B cell (primary cell): Measurements from ENCODE around the gene TRIM29. TPM values are rescaled to one million over a fixed set of nuclear protein-coding genes. Genes with fewer than 3 reads are reported as not detected.

Experiments
- ATAC-seq: fragments of 200-7000 bp; cut with Tn5 transposase; one replicate; pipeline ENCODE4 v1.10.0; 2021; ENCODE audit warnings: low read depth, mild to moderate bottlenecking, moderate number of reproducible peaks, moderate library complexity
- CTCF ChIA-PET: fragments of 350-600 bp; sonication (Branson Sonifier 250); formaldehyde crosslinking; loops from one replicate; lab custom pipeline; 2021; ENCODE audit warnings: antibody characterized with exemption, inconsistent platforms; lab: Charles Lee
- POLR2A ChIA-PET: fragments of 350-600 bp; sonication (Branson Sonifier 250); formaldehyde crosslinking; loops from one replicate; lab custom pipeline; 2021; ENCODE audit warnings: antibody characterized with exemption; lab: Charles Lee
- DNase-seq: peaks from one replicate; pipeline ENCODE4 v3.0.0; 2013
- H2AFZ ChIP-seq: 2 replicates; pipeline ENCODE4 v1.6.1; 2012; ENCODE audit warnings: mild to moderate bottlenecking, low read depth, low read length; ENCODE audit not compliant: insufficient read depth, poor library complexity, severe bottlenecking
- H3K27ac ChIP-seq, 2 donors: 1 replicate in 1 of 2; 2 replicates in 1 of 2; pipeline ENCODE4 v1.5.1; 2012 to 2013; ENCODE audit warnings: low read length in 2 of 2, mild to moderate bottlenecking in 2 of 2, moderate library complexity in 1 of 2
- H3K27me3 ChIP-seq, 4 experiments: fragments of 200-600 bp in 1 of 4; sonication (generic) in 1 of 4; replicated peaks in 1 of 4; 1 replicate in 2 of 4; 2 replicates in 2 of 4; pipeline versions ENCODE4 v1.6.1 to v1.7.0; 2013 to 2016; ENCODE audit warnings: low read length in 3 of 4, mild to moderate bottlenecking in 2 of 4, mixed read lengths in 1 of 4, moderate library complexity in 1 of 4; ENCODE audit not compliant: insufficient read depth in 4 of 4, control insufficient read depth in 3 of 4; ENCODE audit errors: control extremely low read depth in 1 of 4
- H3K36me3 ChIP-seq, 2 experiments: replicated peaks in 1 of 2; 1 replicate in 1 of 2; 2 replicates in 1 of 2; pipeline versions ENCODE4 v1.6.1 to v1.7.1; 2013; ENCODE audit warnings: low read length in 1 of 2; ENCODE audit not compliant: insufficient read depth in 2 of 2, control insufficient read depth in 1 of 2; ENCODE audit errors: control extremely low read depth in 1 of 2, extremely low read depth in 1 of 2
- H3K4me1 ChIP-seq, 2 donors: fragments of 200-600 bp in 1 of 2; sonication (generic) in 1 of 2; 1 replicate in 1 of 2; 2 replicates in 1 of 2; pipeline versions ENCODE4 v1.5.1 to v1.6.1; 2013 to 2017; ENCODE audit warnings: low read length in 2 of 2; ENCODE audit not compliant: control insufficient read depth in 2 of 2, insufficient read depth in 2 of 2
- H3K4me2 ChIP-seq: replicated peaks from 2 replicates; pipeline ENCODE3; 2012; ENCODE audit warnings: mild to moderate bottlenecking, low read depth, low read length; ENCODE audit not compliant: poor library complexity, severe bottlenecking
- H3K4me3 ChIP-seq, 5 experiments: fragments of 200-600 bp in 1 of 5; sonication (generic) in 1 of 5; 1 replicate in 3 of 5; 2 replicates in 2 of 5; pipeline versions ENCODE4 v1.5.1 to v1.7.0; 2011 to 2016; ENCODE audit warnings: low read length in 4 of 5, mild to moderate bottlenecking in 4 of 5, low read depth in 2 of 5, control low read depth in 1 of 5, moderate library complexity in 1 of 5; ENCODE audit not compliant: insufficient read depth in 1 of 5; ENCODE audit errors: control extremely low read depth in 1 of 5, extremely low read depth in 1 of 5
- H3K79me2 ChIP-seq: fragments of 200-600 bp; sonication (generic); one replicate; pipeline ENCODE4 v1.6.0; 2016; ENCODE audit warnings: low read length; ENCODE audit not compliant: control insufficient read depth, insufficient read depth
- H3K9ac ChIP-seq: fragments of 200-600 bp; sonication (generic); 2 replicates; pipeline ENCODE4 v1.6.1; 2017; ENCODE audit warnings: mild to moderate bottlenecking, low read length, moderate library complexity
- H3K9me3 ChIP-seq, 3 donors: one replicate each; pipeline versions ENCODE4 v1.6.1 to v1.7.1; 2013; ENCODE audit warnings: low read length in 2 of 3; ENCODE audit not compliant: control insufficient read depth in 2 of 3, insufficient read depth in 1 of 3; ENCODE audit errors: control extremely low read depth in 1 of 3
- H4K20me1 ChIP-seq: 2 replicates; pipeline ENCODE4 v1.6.0; 2012; ENCODE audit warnings: mild to moderate bottlenecking, low read length; ENCODE audit not compliant: insufficient read depth, control insufficient read depth, poor library complexity, severe bottlenecking
- H3K27ac Mint-ChIP-seq: one replicate; pipeline ENCODE4 v1.8.0; 2021; ENCODE audit warnings: mixed read lengths
- H3K27me3 Mint-ChIP-seq: one replicate; pipeline ENCODE4 v1.8.0; 2021; ENCODE audit warnings: mixed read lengths
- H3K4me1 Mint-ChIP-seq: one replicate; pipeline ENCODE4 v1.8.0; 2021; ENCODE audit warnings: mixed read lengths
- H3K4me3 Mint-ChIP-seq: one replicate; pipeline ENCODE4 v1.8.0; 2021; ENCODE audit warnings: mixed read lengths
- H3K9me3 Mint-ChIP-seq: one replicate; pipeline ENCODE4 v1.8.0; 2022; ENCODE audit warnings: mixed read lengths; ENCODE audit not compliant: insufficient read depth
- EZH2 ChIP-seq: IDR thresholded peaks from 2 replicates; pipeline ENCODE4 v1.6.1; 2012; ENCODE audit warnings: borderline replicate concordance, low read depth, mild to moderate bottlenecking, moderate library complexity, low read length; ENCODE audit not compliant: insufficient read depth, poor library complexity, severe bottlenecking
- WGBS: methylation state at CpG from one replicate; pipeline ENCODE4 v1.1.5; 2013; ENCODE audit warnings: missing lambda C conversion rate; ENCODE audit not compliant: insufficient coverage; 5-methylcytosine and 5-hydroxymethylcytosine counted together
- intact Hi-C: fragments of 100-400 bp; cut with micrococcal nuclease; formaldehyde crosslinking; loops from one replicate; pipeline ENCODE4 v1.10.0; 2022
- polyA plus RNA-seq: library from polyadenylated mRNA; depleted of rRNA; stranded (reverse); fragments of >200 nt; gene quantifications from 2 replicates; pipeline ENCODE4 v1.2.3, GENCODE V29; 2012
- total RNA-seq, 2 donors: library from RNA; stranded (reverse); fragments of 120-200 nt in 1 of 2; gene quantifications; 1 replicate in 1 of 2; 2 replicates in 1 of 2; pipeline versions ENCODE4 v1.2.3 to v1.2.4, GENCODE V29; 2013 to 2022
- TF ChIP-seq, protein P1 (sequence below): fragments of 200-600 bp; IDR thresholded peaks from one replicate; pipeline ENCODE4 v1.8.0; 2022; ENCODE audit warnings: antibody characterized with exemption, mild to moderate bottlenecking

The TRIM29 gene
- total and polyA plus RNA-seq, 2 donors (not counting 1 experiment from before 2014, with no cell fraction given): not detected

DNA sequence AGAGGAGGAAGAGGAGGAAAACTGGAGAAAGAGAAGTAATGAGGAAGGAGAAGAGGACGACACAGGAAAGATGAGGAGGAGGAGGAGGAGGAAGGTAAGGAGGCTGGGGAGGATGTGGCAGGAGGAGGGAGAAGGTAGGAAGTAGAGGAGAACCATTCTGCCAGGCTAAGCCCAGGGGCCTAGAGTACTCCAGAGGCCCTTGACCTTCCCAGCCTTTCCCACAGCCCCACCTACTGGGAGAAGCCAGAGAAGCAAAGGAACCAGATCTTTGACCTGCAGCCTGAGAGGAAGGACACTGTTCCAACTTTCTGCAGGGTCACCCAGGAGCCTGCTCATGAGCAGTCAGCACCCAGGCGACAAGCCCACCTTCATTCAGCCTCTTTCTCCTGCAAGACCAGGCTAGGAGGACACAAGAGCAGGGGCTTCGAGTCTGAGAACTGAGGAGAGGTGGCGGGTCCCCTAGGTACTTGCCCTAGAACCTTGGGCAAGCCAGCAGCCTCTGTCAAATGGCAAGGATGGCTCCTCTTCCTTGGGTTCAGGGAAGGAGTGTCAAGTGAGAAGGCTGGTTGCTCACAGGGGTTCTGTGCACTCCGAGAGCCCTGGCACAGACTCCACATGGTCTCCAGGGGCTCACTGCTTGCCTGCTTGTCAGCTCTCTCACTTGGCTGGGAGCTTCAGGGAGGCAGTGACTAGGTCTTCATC lies 45.0 kb upstream of the TRIM29 start:
- H3K4me1 ChIP-seq: no peaks in the 10 kb centered on the region
- H3K27ac ChIP-seq: no peak overlapping the region
- peaks cover 0 to 10% (median 0%) of the 10 kb centered on the region in 4 experiments for H3K27me3 ChIP-seq
- H3K4me2 ChIP-seq: no peak overlapping the region
- H3K4me3 ChIP-seq: no peak overlapping the region
- WGBS: 78% methylated on average over 4 of the region's 5 CpGs
- CTCF ChIA-PET: no interaction called here
- no peaks in the 10 kb centered on the region for H3K36me3 ChIP-seq
- H3K79me2 ChIP-seq: no peaks in the 10 kb centered on the region
- H3K9ac ChIP-seq: no peak overlapping the region
- intact Hi-C loops: no loop called here
- no peaks in the 10 kb centered on the region for H4K20me1 ChIP-seq
- POLR2A ChIA-PET: no interaction called here
- H3K27ac Mint-ChIP-seq: no peak overlapping the region
- no peak overlapping the region for H3K4me3 Mint-ChIP-seq
- no peak overlapping the region for H2AFZ ChIP-seq
- no peaks in the 10 kb centered on the region for H3K9me3 Mint-ChIP-seq
- no peak for ATAC-seq
- no peaks in the 10 kb centered on the region for H3K4me1 Mint-ChIP-seq
- H3K27me3 Mint-ChIP-seq: peaks cover 43% of the 10 kb centered on the region
- TF ChIP-seq, protein P1, sequence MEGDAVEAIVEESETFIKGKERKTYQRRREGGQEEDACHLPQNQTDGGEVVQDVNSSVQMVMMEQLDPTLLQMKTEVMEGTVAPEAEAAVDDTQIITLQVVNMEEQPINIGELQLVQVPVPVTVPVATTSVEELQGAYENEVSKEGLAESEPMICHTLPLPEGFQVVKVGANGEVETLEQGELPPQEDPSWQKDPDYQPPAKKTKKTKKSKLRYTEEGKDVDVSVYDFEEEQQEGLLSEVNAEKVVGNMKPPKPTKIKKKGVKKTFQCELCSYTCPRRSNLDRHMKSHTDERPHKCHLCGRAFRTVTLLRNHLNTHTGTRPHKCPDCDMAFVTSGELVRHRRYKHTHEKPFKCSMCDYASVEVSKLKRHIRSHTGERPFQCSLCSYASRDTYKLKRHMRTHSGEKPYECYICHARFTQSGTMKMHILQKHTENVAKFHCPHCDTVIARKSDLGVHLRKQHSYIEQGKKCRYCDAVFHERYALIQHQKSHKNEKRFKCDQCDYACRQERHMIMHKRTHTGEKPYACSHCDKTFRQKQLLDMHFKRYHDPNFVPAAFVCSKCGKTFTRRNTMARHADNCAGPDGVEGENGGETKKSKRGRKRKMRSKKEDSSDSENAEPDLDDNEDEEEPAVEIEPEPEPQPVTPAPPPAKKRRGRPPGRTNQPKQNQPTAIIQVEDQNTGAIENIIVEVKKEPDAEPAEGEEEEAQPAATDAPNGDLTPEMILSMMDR: no peak
- TF ChIP-seq EZH2: no peak
- no peaks in the 10 kb centered on the region for H3K9me3 ChIP-seq
- DNase-seq: no peak

DNA sequence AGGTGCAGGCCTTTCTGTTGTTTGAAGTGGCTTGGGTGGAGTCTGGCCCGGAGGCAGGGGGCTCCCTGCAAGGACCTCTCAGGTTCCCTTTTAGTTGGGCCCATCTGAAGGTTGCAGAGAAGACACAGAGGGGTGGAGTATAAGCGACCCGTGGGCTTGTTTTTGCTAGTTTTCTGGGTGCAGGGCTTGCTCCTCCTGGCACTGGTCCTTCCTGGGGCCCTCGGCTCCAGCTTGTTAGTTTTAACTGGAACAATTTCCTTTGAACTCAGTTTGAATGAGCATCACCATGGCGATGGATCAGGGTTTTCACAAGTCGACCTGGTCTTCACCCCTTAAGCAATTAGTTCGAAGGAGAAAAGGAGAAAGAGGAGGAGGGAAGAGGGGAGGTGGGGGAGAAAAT lies 44.5 kb upstream of the TRIM29 start:
- H2AFZ ChIP-seq: no peak overlapping the region
- no peaks in the 10 kb centered on the region for H3K79me2 ChIP-seq
- no peak overlapping the region for H3K4me3 ChIP-seq
- CTCF ChIA-PET: no interaction called here
- Mint-ChIP-seq H3K4me1 (no peaks in the 10 kb centered on the region), H3K27ac (no peak overlapping the region), H3K9me3 (no peaks in the 10 kb centered on the region), H3K27me3 (peaks cover 41% of the 10 kb centered on the region), H3K4me3 (no peak overlapping the region)
- no peaks in the 10 kb centered on the region for H3K4me1 ChIP-seq
- ATAC-seq (no peak), DNase-seq (no peak)
- TF ChIP-seq, protein P1: no peak
- no peak for TF ChIP-seq EZH2
- intact Hi-C loops: no loop called here
- no peak overlapping the region for H3K27ac ChIP-seq
- H3K27me3 ChIP-seq: peaks cover 0 to 10% (median 0%) of the 10 kb centered on the region in 4 experiments
- no peaks in the 10 kb centered on the region for H3K9me3 ChIP-seq
- H3K36me3 ChIP-seq: no peaks in the 10 kb centered on the region
- H3K9ac ChIP-seq: no peak overlapping the region
- no peak overlapping the region for H3K4me2 ChIP-seq
- 76% methylated on average over 7 of the region's 7 CpGs for WGBS
- POLR2A ChIA-PET: no interaction called here
- H4K20me1 ChIP-seq: no peaks in the 10 kb centered on the region
